Stomach (tissue), 9 donors: ENCODE results near the gene TTC32. TPM values are rescaled to one million over a fixed set of nuclear protein-coding genes. Genes with fewer than 3 reads are reported as not detected.

Experiments
- DNase-seq, 2 donors: peaks; one replicate each; pipeline versions ENCODE4 v3.0.0 to v3.0.0-alpha.2; 2013 to 2019
- H3K27ac ChIP-seq, 5 donors: fragments of 200-600 bp in 4 of 5; sonication (generic) in 4 of 5; one replicate each; pipeline ENCODE4 v1.5.1; 2013 to 2019; ENCODE audit warnings: mild to moderate bottlenecking in 1 of 5, moderate library complexity in 1 of 5
- H3K27me3 ChIP-seq, 3 donors: fragments of 200-600 bp; sonication (generic); one replicate each; pipeline ENCODE4 v1.5.1; 2017 to 2019; ENCODE audit warnings: mixed run types in 1 of 3
- H3K36me3 ChIP-seq, 4 donors: fragments of 200-600 bp; sonication (generic); 1 replicate in 3 of 4; 2 replicates in 1 of 4; pipeline ENCODE4 v1.5.1; 2016 to 2019
- H3K4me1 ChIP-seq, 4 donors: fragments of 200-600 bp; sonication (generic); one replicate each; pipeline ENCODE4 v1.5.1; 2016 to 2019
- H3K4me3 ChIP-seq, 4 donors: fragments of 200-600 bp; sonication (generic) in 3 of 4; one replicate each; pipeline ENCODE4 v1.5.1; 2016 to 2019; ENCODE audit warnings: mild to moderate bottlenecking in 1 of 4
- H3K9me3 ChIP-seq, 4 donors: fragments of 200-600 bp; sonication (generic); one replicate each; pipeline ENCODE4 v1.5.1; 2016 to 2019
- CTCF ChIP-seq, 7 experiments: fragments of 450-650 bp in 4 of 7; fragments of 200-600 bp in 3 of 7; sonication (generic) in 3 of 7; IDR thresholded peaks; one replicate each; pipeline ENCODE4 v1.5.1; 2016 to 2019; ENCODE audit warnings: antibody characterized with exemption in 7 of 7, control low read depth in 2 of 7, mild to moderate bottlenecking in 1 of 7
- EP300 ChIP-seq: sonication (generic); formaldehyde crosslinking; IDR thresholded peaks from one replicate; pipeline ENCODE4 v1.6.1; 2017; ENCODE audit warnings: antibody characterized with exemption
- POLR2A ChIP-seq, 4 donors: fragments of 450-650 bp; IDR thresholded peaks; one replicate each; pipeline ENCODE4 v1.6.1; 2016; ENCODE audit warnings: antibody characterized with exemption in 4 of 4, control low read depth in 2 of 4, mild to moderate bottlenecking in 1 of 4, moderate library complexity in 1 of 4
- POLR2AphosphoS5 ChIP-seq, 3 donors: sonication (generic); formaldehyde crosslinking; IDR thresholded peaks; one replicate each; pipeline ENCODE4 v1.6.1; 2016; ENCODE audit warnings: antibody characterized with exemption in 3 of 3
- WGBS, 5 donors: extraction: QIAGEN DNeasy Blood & Tissue Kit in 3 of 5; methylation state at CpG; one replicate each; pipeline versions ENCODE4 v1.1.5 to v1.1.7; 2013 to 2018; 5-methylcytosine and 5-hydroxymethylcytosine counted together
- intact Hi-C: fragments of 100-400 bp; cut with DNase I; formaldehyde crosslinking; loops from one replicate; pipeline ENCODE4 v1.15.1; 2023; ENCODE audit warnings: low total_unique reads
- polyA plus RNA-seq, 3 donors: library from polyadenylated mRNA; stranded (reverse); fragments of 200-250 nt; gene quantifications; one replicate each; pipeline ENCODE4 v1.2.3, GENCODE V29; 2013
- total RNA-seq, 5 donors: library from RNA; depleted of rRNA; stranded (reverse); fragments of >200 nt; gene quantifications; one replicate each; pipeline versions ENCODE4 v1.1.0 to v1.2.3, GENCODE V29; 2014 to 2016
- donor health status: healthy with polysubstance abuse.
- donor health status: Bipolar disorder and iron deficiency.
- donor health status: healthy.

The TTC32 gene
- total and polyA plus RNA-seq, 8 donors, result 4.1 to 35.4 (median 19.1) TPM; not detected in 1

GRCh38 chr2:19871836-19872235, 29.9 kb downstream of the TTC32 start:
- WGBS, 5 donors, result 88 to 100% (median 95%) methylated on average over 2 of the region's 2 CpGs
- H3K4me1 ChIP-seq, result peaks cover 0 to 14% (median 11%) of the 10 kb centered on the region in 4 donors
- no peak for DNase-seq
- no peaks in the 10 kb centered on the region for H3K36me3 ChIP-seq
- intact Hi-C loops, result no loop called here
- TF ChIP-seq CTCF (IDR thresholded peaks at IDR 0.05) (no peak), POLR2A (IDR thresholded peaks at IDR 0.05) (no peak), POLR2AphosphoS5 (IDR thresholded peaks at IDR 0.05) (no peak), EP300 (no peak)
- peaks cover 0 to 9% (median 0%) of the 10 kb centered on the region in 3 donors for H3K27me3 ChIP-seq
- H3K4me3 ChIP-seq, result no peak overlapping the region
- no peak overlapping the region for H3K27ac ChIP-seq
- no peaks in the 10 kb centered on the region for H3K9me3 ChIP-seq

- intact Hi-C loops, result no loop called here
- TF ChIP-seq CTCF (IDR thresholded peaks at IDR 0.05), result no peak
- TF ChIP-seq POLR2A (IDR thresholded peaks at IDR 0.05), result no peak
- no peak for TF ChIP-seq POLR2AphosphoS5 (IDR thresholded peaks at IDR 0.05)
- TF ChIP-seq EP300, result no peak
- WGBS, 5 donors, result 67 to 83% (median 76%) methylated on average over 4 of the region's 4 CpGs
- no peak for DNase-seq
- H3K36me3 ChIP-seq, result no peaks in the 10 kb centered on the region
- H3K9me3 ChIP-seq, result no peaks in the 10 kb centered on the region
- peaks cover 0 to 14% (median 11%) of the 10 kb centered on the region in 4 donors for H3K4me1 ChIP-seq
- no peak overlapping the region for H3K27ac ChIP-seq
- H3K4me3 ChIP-seq, result no peak overlapping the region
- peaks cover 0 to 9% (median 0%) of the 10 kb centered on the region in 3 donors for H3K27me3 ChIP-seq
Observed at GRCh38 chr2:19870792-19871191, 31.0 kb downstream of the TTC32 start.

GRCh38 chr2:19868701-19869580, 32.8 kb downstream of the TTC32 start:
- H3K4me3 ChIP-seq, result peak overlapping the region; percentile 41 to 53 (median 47)
- TF ChIP-seq POLR2A (IDR thresholded peaks at IDR 0.05), result no peak
- H3K9me3 ChIP-seq, result no peaks in the 10 kb centered on the region
- no peaks in the 10 kb centered on the region for H3K36me3 ChIP-seq
- peaks cover 0 to 9% (median 0%) of the 10 kb centered on the region in 3 donors for H3K27me3 ChIP-seq
- intact Hi-C loops, result loop anchor here (10.0 kb wide), 1 partner anchor 514 kb away; the partner anchor contains the start of gene OSR1
- WGBS, 5 donors, result 21 to 34% (median 24%) methylated on average over 27 to 52 of the region's 52 CpGs
- peak; percentile 54 to 89 for DNase-seq
- peaks cover 0 to 17% (median 13%) of the 10 kb centered on the region in 4 donors for H3K4me1 ChIP-seq
- H3K27ac ChIP-seq, result peak overlapping the region in 2 of 5 donors; percentile 30 to 61

GRCh38 chr2:19868224-19868623, 33.6 kb downstream of the TTC32 start:
- DNase-seq, result no peak
- no peak overlapping the region for H3K27ac ChIP-seq
- 59 to 71% (median 70%) methylated on average over 7 of the region's 7 CpGs for WGBS, 5 donors
- H3K4me3 ChIP-seq, result peak overlapping the region; percentile 41 to 53 (median 47)
- no peaks in the 10 kb centered on the region for H3K36me3 ChIP-seq
- intact Hi-C loops, result loop anchor here (10.0 kb wide), 1 partner anchor 513 kb away; the partner anchor contains the start of gene OSR1
- H3K9me3 ChIP-seq, result no peaks in the 10 kb centered on the region
- peaks cover 0 to 9% (median 0%) of the 10 kb centered on the region in 3 donors for H3K27me3 ChIP-seq
- peaks cover 0 to 25% (median 19%) of the 10 kb centered on the region in 4 donors for H3K4me1 ChIP-seq
- no peak for TF ChIP-seq POLR2AphosphoS5 (IDR thresholded peaks at IDR 0.05)
- TF ChIP-seq POLR2A (IDR thresholded peaks at IDR 0.05), result no peak
- no peak for TF ChIP-seq CTCF (IDR thresholded peaks at IDR 0.05)
- no peak for TF ChIP-seq EP300
